GM12872 (cell line): Measurements from ENCODE around the gene AMACR.

ENCODE experiments used
- TF ChIP-seq, protein P1 (sequence below): IDR thresholded peaks from 3 replicates; pipeline ENCODE4 v1.5.1; 2011; ENCODE audit warnings: low read depth, mild to moderate bottlenecking, low read length, moderate library complexity; ENCODE audit not compliant: insufficient read depth

AMACR gene

GRCh38 chr5:34007621-34008600 lies at the start of gene AMACR:
TSS of gene AMACR (minus strand) at chr5:34008050. CDS start at chr5:34008019, 31 bp downstream.
- TF ChIP-seq, protein P1, sequence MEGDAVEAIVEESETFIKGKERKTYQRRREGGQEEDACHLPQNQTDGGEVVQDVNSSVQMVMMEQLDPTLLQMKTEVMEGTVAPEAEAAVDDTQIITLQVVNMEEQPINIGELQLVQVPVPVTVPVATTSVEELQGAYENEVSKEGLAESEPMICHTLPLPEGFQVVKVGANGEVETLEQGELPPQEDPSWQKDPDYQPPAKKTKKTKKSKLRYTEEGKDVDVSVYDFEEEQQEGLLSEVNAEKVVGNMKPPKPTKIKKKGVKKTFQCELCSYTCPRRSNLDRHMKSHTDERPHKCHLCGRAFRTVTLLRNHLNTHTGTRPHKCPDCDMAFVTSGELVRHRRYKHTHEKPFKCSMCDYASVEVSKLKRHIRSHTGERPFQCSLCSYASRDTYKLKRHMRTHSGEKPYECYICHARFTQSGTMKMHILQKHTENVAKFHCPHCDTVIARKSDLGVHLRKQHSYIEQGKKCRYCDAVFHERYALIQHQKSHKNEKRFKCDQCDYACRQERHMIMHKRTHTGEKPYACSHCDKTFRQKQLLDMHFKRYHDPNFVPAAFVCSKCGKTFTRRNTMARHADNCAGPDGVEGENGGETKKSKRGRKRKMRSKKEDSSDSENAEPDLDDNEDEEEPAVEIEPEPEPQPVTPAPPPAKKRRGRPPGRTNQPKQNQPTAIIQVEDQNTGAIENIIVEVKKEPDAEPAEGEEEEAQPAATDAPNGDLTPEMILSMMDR = no peak

GRCh38 chr5:34057569-34057968 lies 49.7 kb upstream of the AMACR start:
- TF ChIP-seq, protein P1 = no peak

DNA sequence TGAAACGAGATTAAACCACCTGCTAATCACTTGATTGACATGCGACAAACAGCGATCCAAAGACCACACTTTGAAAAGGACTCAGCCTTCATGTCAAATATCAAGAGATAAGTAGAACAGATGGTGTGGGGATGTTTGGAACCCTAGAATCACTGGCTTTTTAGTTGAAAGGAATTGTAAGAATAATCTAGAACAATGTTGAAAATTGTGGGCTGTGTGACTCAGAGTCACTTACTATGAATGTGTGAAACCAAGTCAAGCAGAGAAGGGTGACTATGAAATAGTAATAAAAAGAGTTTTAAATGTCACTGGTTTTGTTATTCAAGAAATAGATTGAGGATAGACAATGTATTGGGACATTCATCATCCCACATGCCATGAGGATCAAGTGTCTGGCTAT lies 49.3 kb upstream of the AMACR start:
- TF ChIP-seq, protein P1 = no peak

DNA sequence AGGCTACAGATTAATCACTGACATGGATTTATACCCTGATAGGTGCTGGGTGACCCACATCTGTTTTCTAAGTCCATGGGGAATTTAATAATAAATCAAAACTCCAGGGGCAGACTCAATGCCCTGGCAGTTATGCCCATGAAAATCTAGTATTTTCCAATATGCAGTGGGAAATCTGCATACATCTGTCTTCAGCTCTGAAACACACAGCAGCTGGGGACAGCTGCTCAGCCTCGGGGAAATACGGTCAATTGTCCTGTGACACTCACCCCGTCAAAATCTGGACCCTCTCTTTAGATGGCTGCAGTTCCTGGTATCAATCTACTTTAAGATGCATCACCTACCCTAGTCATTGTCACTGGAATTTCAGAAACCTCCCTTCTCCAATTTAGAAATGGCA lies 47.8 kb upstream of the AMACR start:
- TF ChIP-seq, protein P1 = no peak

DNA sequence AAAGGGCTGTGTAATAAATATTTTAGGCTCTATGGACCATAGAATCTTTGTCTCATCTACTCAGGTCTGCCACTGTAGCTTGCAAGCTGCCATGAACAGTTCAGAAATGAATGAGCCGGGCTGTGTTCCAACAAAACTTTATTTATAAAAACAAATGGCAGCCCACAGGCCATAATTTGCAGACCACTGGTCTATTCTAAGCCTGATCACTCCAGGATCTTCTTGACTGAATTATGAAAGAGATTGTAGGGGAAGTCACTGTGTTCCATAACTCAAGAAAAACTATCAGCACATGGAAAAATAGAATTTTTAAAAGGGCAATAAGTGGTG lies 46.5 kb upstream of the AMACR start:
- TF ChIP-seq, protein P1 = no peak

GRCh38 chr5:34053571-34054399 lies 45.9 kb upstream of the AMACR start:
- TF ChIP-seq, protein P1 = no peak

DNA sequence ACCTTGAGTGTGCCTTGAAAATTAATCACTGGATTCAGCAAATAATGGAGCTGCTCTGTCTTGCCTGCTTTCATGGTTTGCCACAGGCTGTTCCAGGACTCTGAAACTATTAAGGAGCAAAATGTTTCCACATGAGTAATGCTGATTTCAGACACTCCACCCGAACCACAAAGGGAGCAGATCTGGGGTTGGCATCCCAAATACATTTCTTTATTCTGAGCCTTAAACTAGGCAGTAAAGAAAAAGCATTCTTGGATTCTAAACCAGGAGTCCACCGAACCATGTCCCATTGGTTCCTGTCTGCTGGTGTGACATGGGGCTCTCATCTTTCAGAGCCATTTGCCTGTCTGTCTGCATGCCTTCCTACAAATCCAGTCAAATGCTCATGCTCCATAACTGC lies 45.3 kb upstream of the AMACR start:
- TF ChIP-seq, protein P1 = no peak
